ENCODE measurements around the gene LRRC7.
"Not testable (repeated sequence)": the region's sequence is repeated elsewhere in the genome, so short reads cannot be mapped to it uniquely, and the experiment has no call there.

Gene LRRC7

GRCh38 chr1:69847670-69848069, 279.9 kb downstream of the LRRC7 start:
- Mint-ChIP-seq H3K4me3 (no peak overlapping the region), H3K9me3 (peaks cover 4 to 8% of the 10 kb centered on the region in 2 donors), H3K4me1 (ENCODE audit: low read depth in 2 of 2) (no peaks in the 10 kb centered on the region), H3K27me3 (no peaks in the 10 kb centered on the region), H3K27ac (no peak overlapping the region), H3K36me3 (ENCODE audit: insufficient read depth) (no peaks in the 10 kb centered on the region)
- ATAC-seq (replicated peaks) (no peak), DNase-seq (no peak)

- no peaks in the 10 kb centered on the region for H3K36me3 Mint-ChIP-seq (ENCODE audit: insufficient read depth)
- ATAC-seq (replicated peaks) (no peak), DNase-seq (no peak)
- no peak overlapping the region for H3K27ac Mint-ChIP-seq
- no peaks in the 10 kb centered on the region for H3K27me3 Mint-ChIP-seq
- no peak overlapping the region for H3K4me3 Mint-ChIP-seq
- peaks cover 4 to 8% of the 10 kb centered on the region in 2 donors for H3K9me3 Mint-ChIP-seq
- H3K4me1 Mint-ChIP-seq (ENCODE audit: low read depth in 2 of 2), result no peaks in the 10 kb centered on the region
Measured at GRCh38 chr1:69852151-69852550, 284.4 kb downstream of the LRRC7 start.

GRCh38 chr1:69852706-69853105, 285.0 kb downstream of the LRRC7 start:
- H3K9me3 Mint-ChIP-seq, result peaks cover 1 to 3% of the 10 kb centered on the region in 2 donors
- ATAC-seq (replicated peaks), result no peak
- no peaks in the 10 kb centered on the region for H3K36me3 Mint-ChIP-seq (ENCODE audit: insufficient read depth)
- DNase-seq, result no peak
- no peaks in the 10 kb centered on the region for H3K4me1 Mint-ChIP-seq (ENCODE audit: low read depth in 2 of 2)
- H3K4me3 Mint-ChIP-seq, result no peak overlapping the region
- no peak overlapping the region for H3K27ac Mint-ChIP-seq
- H3K27me3 Mint-ChIP-seq, result no peaks in the 10 kb centered on the region

- Mint-ChIP-seq H3K4me3 (no peak overlapping the region), H3K27me3 (no peaks in the 10 kb centered on the region), H3K4me1 (ENCODE audit: low read depth in 2 of 2) (no peaks in the 10 kb centered on the region), H3K36me3 (ENCODE audit: insufficient read depth) (no peaks in the 10 kb centered on the region), H3K9me3 (peaks cover 2 to 6% of the 10 kb centered on the region in 2 donors), H3K27ac (no peak overlapping the region)
- DNase-seq (no peak), ATAC-seq (replicated peaks) (no peak)
Measured at GRCh38 chr1:69858534-69858933, 290.8 kb downstream of the LRRC7 start.

- ATAC-seq (replicated peaks), result no peak
- H3K27me3 Mint-ChIP-seq, result no peaks in the 10 kb centered on the region
- H3K4me1 Mint-ChIP-seq (ENCODE audit: low read depth in 2 of 2), result no peaks in the 10 kb centered on the region
- H3K4me3 Mint-ChIP-seq, result no peak overlapping the region
- H3K27ac Mint-ChIP-seq, result no peak overlapping the region
- no peak for DNase-seq
- H3K9me3 Mint-ChIP-seq, result peaks cover 6 to 8% of the 10 kb centered on the region in 2 donors
- H3K36me3 Mint-ChIP-seq (ENCODE audit: insufficient read depth), result no peaks in the 10 kb centered on the region
Measured at GRCh38 chr1:69861641-69862040, 293.9 kb downstream of the LRRC7 start.

- ATAC-seq (replicated peaks) (no peak), DNase-seq (no peak)
- Mint-ChIP-seq H3K36me3 (ENCODE audit: insufficient read depth) (no peaks in the 10 kb centered on the region), H3K9me3 (peaks cover 5 to 8% of the 10 kb centered on the region in 2 donors), H3K4me1 (ENCODE audit: low read depth in 2 of 2) (no peaks in the 10 kb centered on the region), H3K4me3 (no peak overlapping the region), H3K27ac (no peak overlapping the region), H3K27me3 (no peaks in the 10 kb centered on the region)
Measured at GRCh38 chr1:69862906-69863305, 295.2 kb downstream of the LRRC7 start.

DNA sequence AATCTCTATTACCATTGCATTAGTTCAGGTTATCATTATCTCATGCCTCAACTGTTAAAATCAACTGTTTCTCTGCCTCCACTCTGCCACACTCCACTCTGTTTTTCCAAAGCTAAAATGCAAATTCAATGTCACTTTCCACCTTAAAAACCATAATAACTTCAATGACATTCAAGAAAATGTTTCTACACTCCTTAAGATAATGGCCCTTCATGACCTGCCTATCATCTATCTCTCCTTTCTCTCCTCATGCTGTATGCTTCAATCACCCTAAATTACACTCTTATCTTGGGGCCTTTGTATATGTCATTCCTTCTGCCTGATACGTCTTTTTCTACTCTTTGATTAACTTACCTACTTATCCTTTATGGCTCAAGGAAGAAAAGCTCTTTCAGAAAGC, 296.0 kb downstream of the LRRC7 start:
- Mint-ChIP-seq H3K27ac (no peak overlapping the region), H3K36me3 (ENCODE audit: insufficient read depth) (no peaks in the 10 kb centered on the region), H3K27me3 (no peaks in the 10 kb centered on the region), H3K4me1 (ENCODE audit: low read depth in 2 of 2) (no peaks in the 10 kb centered on the region), H3K9me3 (peaks cover 5 to 8% of the 10 kb centered on the region in 2 donors), H3K4me3 (no peak overlapping the region)
- ATAC-seq (replicated peaks) (no peak), DNase-seq (no peak)

DNA sequence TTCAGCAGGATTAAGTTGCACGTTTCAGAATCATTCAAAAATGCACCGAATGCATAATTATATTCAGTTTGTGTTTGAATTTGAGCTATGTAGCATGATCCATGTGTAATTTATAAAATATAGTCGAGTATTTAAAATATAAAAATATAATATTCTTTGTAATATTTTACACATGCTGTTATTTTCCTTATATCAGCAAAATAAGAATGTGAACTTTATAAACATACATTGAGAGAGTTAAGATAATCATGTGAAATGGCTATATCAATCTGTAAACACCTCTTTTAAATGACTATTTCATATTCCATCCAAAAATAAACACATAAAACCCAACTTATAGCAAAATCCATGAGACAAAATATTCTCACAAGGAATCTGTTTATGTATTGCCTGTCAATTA, 303.7 kb downstream of the LRRC7 start:
- no peak overlapping the region for H3K27ac Mint-ChIP-seq
- no peak overlapping the region for H3K4me3 Mint-ChIP-seq
- DNase-seq (no peak), ATAC-seq (replicated peaks) (no peak)
- H3K36me3 Mint-ChIP-seq (ENCODE audit: insufficient read depth), result no peaks in the 10 kb centered on the region
- peaks cover 8 to 13% of the 10 kb centered on the region in 2 donors for H3K9me3 Mint-ChIP-seq
- no peaks in the 10 kb centered on the region for H3K27me3 Mint-ChIP-seq
- H3K4me1 Mint-ChIP-seq (ENCODE audit: low read depth in 2 of 2), result no peaks in the 10 kb centered on the region

- H3K27ac Mint-ChIP-seq, result no peak overlapping the region
- DNase-seq (no peak), ATAC-seq (replicated peaks) (no peak)
- no peak overlapping the region for H3K4me3 Mint-ChIP-seq
- H3K4me1 Mint-ChIP-seq (ENCODE audit: low read depth in 2 of 2), result no peaks in the 10 kb centered on the region
- H3K27me3 Mint-ChIP-seq, result no peaks in the 10 kb centered on the region
- peaks cover 8 to 14% of the 10 kb centered on the region in 2 donors for H3K9me3 Mint-ChIP-seq
- no peaks in the 10 kb centered on the region for H3K36me3 Mint-ChIP-seq (ENCODE audit: insufficient read depth)
Measured at GRCh38 chr1:69878338-69878737, 310.6 kb downstream of the LRRC7 start.

DNA sequence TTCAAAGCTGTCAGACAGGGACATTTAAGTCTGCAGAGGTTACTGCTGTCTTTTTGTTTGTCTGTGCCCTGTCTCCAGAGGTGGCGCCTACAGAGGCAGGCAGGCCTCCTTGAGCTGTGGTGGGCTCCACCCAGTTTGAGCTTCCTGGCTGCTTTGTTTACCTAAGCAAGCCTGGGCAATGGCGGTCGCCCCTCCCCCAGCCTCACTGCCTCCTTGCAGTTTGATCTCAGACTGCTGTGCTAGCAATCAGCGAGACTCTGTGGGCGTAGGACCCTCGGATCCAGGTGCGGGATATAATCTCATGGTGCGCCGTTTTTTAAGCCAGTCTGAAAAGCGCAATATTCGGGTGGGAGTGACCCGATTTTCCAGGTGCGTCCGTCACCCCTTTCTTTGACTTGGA, 320.3 kb downstream of the LRRC7 start:
- DNase-seq; H3K27me3 Mint-ChIP-seq; H3K9me3 Mint-ChIP-seq; H3K27ac Mint-ChIP-seq; H3K36me3 Mint-ChIP-seq (ENCODE audit: insufficient read depth); ATAC-seq (replicated peaks); H3K4me1 Mint-ChIP-seq (ENCODE audit: low read depth in 2 of 2); H3K4me3 Mint-ChIP-seq: not testable (repeated sequence)

- Mint-ChIP-seq H3K4me3 (no peak overlapping the region), H3K36me3 (ENCODE audit: insufficient read depth) (no peaks in the 10 kb centered on the region), H3K4me1 (ENCODE audit: low read depth in 2 of 2) (no peaks in the 10 kb centered on the region), H3K27me3 (no peaks in the 10 kb centered on the region), H3K9me3 (no peaks in the 10 kb centered on the region), H3K27ac (no peak overlapping the region)
- no peak for ATAC-seq (replicated peaks)
- no peak for DNase-seq
Measured at GRCh38 chr1:69888657-69889056, 320.9 kb downstream of the LRRC7 start.

DNA sequence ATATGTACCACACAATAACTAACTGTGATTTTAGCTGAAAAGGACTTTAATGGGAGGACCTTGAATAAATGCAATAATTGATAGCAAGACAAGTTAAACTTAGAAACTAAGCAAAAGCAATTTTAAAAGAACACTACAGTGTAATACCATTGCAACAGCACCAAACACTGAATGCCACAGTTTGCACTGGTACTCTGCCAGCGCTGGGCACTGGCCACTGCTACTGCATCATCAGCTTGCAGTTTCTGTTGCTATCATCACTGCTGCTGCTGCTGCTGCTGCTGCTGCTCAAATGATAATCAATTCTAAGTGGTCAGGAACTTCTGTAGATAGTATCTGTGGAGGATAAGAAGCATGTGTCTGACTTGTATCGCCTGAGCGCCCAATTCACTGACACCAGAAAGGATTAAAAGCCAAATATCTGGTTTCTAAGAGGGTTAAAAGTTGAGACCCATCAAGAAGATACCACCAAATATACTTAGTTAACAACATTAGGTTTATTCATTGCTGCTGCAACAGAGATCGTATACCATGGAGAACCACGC, 330.8 kb downstream of the LRRC7 start:
- Mint-ChIP-seq H3K27me3 (no peaks in the 10 kb centered on the region), H3K36me3 (ENCODE audit: insufficient read depth) (no peaks in the 10 kb centered on the region), H3K4me1 (ENCODE audit: low read depth in 2 of 2) (no peaks in the 10 kb centered on the region), H3K9me3 (peaks cover 0 to 20% of the 10 kb centered on the region in 2 donors), H3K27ac (no peak overlapping the region), H3K4me3 (no peak overlapping the region)
- ATAC-seq (replicated peaks) (no peak), DNase-seq (no peak)

DNA sequence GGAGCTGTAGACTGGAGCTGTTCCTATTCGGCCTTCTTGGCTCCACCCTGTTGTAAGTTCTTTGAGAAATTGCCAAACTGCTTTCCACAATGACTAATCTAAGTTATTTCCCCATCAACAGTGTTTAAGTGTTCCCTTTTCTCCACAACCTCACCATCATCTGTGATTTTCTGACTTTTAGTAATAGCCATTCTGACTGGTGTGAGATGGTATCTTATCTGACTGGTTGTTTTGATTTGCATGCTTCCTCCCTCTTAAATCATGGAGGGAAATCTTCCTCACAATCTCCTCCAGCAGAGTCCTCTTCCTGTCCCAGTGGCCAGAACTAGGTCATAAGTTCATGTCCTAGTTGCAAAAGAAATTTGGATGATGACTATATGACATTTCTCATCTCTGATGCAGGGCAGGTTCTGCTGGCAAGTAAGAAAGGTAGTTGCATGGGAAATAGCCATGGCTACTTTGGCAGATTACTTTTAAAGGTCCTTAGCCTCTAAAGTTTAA, 343.6 kb downstream of the LRRC7 start:
- no peak for ATAC-seq (replicated peaks)
- Mint-ChIP-seq H3K4me1 (ENCODE audit: low read depth in 2 of 2) (no peaks in the 10 kb centered on the region), H3K9me3 (peaks cover 2 to 7% of the 10 kb centered on the region in 2 donors), H3K27me3 (no peaks in the 10 kb centered on the region), H3K4me3 (no peak overlapping the region), H3K36me3 (ENCODE audit: insufficient read depth) (no peaks in the 10 kb centered on the region), H3K27ac (no peak overlapping the region)
- no peak for DNase-seq

GRCh38 chr1:69913977-69914376, 346.3 kb downstream of the LRRC7 start:
- H3K36me3 Mint-ChIP-seq (ENCODE audit: insufficient read depth), result no peaks in the 10 kb centered on the region

More at GRCh38 chr1:69913977-69914376, 346.3 kb downstream of the LRRC7 start:
- Mint-ChIP-seq H3K27me3 (no peaks in the 10 kb centered on the region), H3K4me3 (no peak overlapping the region), H3K4me1 (ENCODE audit: low read depth in 2 of 2) (no peaks in the 10 kb centered on the region), H3K27ac (no peak overlapping the region), H3K9me3 (peaks cover 2 to 7% of the 10 kb centered on the region in 2 donors)
- DNase-seq (no peak), ATAC-seq (replicated peaks) (no peak)
